GM12878 (cell line): ENCODE results near the gene OR51T1. TPM values are rescaled to one million over a fixed set of nuclear protein-coding genes. Genes with fewer than 3 reads are reported as not detected.

Source experiments
- ATAC-seq: fragments of 200-7000 bp; cut with Tn5 transposase; 3 replicates; pipeline ENCODE4 v1.9.1; 2020; ENCODE audit warnings: mild to moderate bottlenecking, moderate library complexity
- BruUV-seq: library from RNA; stranded (reverse); fragments of 400-500 nt; replicated peaks from 2 replicates; lab custom pipeline; 2021; lab: Mats Ljungman, UMichigan
- CTCF ChIA-PET: fragments of 300-600 bp; sonication (Branson Sonifier 250); formaldehyde crosslinking; extraction: SDS; loops from one replicate; lab custom pipeline; 2021; ENCODE audit warnings: inconsistent platforms; lab: Yijun Ruan, JAX
- POLR2A ChIA-PET: fragments of 350-600 bp; formaldehyde crosslinking; extraction: SDS; loops from one replicate; lab custom pipeline; 2021; ENCODE audit warnings: inconsistent platforms; lab: Charles Lee
- RAD21 ChIA-PET: fragments of 300-600 bp; sonication (Branson Sonifier 250); formaldehyde crosslinking; loops from one replicate; lab custom pipeline; 2023; ENCODE audit warnings: antibody characterized with exemption; ENCODE audit not compliant: unreplicated experiment; lab: Charles Lee
- SMC1A ChIA-PET: fragments of 300-600 bp; sonication (Branson Sonifier 250); formaldehyde crosslinking; loops from one replicate; lab custom pipeline; 2023; ENCODE audit not compliant: unreplicated experiment, uncharacterized antibody; lab: Charles Lee
- DNase-seq: peaks from one replicate; pipeline ENCODE4 v3.0.0-alpha.2; 2011; ENCODE audit warnings: low read depth, low spot score
- FAIRE-seq: peaks from 3 replicates; lab custom pipeline; 2011; peaks lifted over from hg19 to GRCh38; lab: Jason Lieb, UNC
- H2AFZ ChIP-seq: 2 replicates; pipeline ENCODE4 v1.6.0; 2011; ENCODE audit warnings: low read depth, low read length, control low read depth; ENCODE audit not compliant: control insufficient read depth
- H3K27ac ChIP-seq: 2 replicates; pipeline ENCODE4 v1.5.1; 2011; ENCODE audit warnings: control low read depth; ENCODE audit not compliant: control insufficient read depth, insufficient read depth
- H3K27me3 ChIP-seq, 2 experiments: replicated peaks in 1 of 2; 2 replicates each; pipeline versions ENCODE4 v1.6.0 to v1.6.1; 2011; ENCODE audit warnings: low read length in 1 of 2; ENCODE audit not compliant: control insufficient read depth in 2 of 2, insufficient read depth in 2 of 2
- H3K36me3 ChIP-seq, 2 experiments: 2 replicates each; pipeline ENCODE4 v1.5.1; 2011; ENCODE audit warnings: low read length in 1 of 2; ENCODE audit not compliant: control insufficient read depth in 2 of 2, insufficient read depth in 2 of 2
- H3K4me1 ChIP-seq: 2 replicates; pipeline ENCODE4 v1.6.1; 2011; ENCODE audit warnings: mild to moderate bottlenecking, low read length, moderate library complexity, mixed read lengths; ENCODE audit not compliant: control insufficient read depth, insufficient read depth
- H3K4me2 ChIP-seq: 2 replicates; pipeline ENCODE4 v1.6.0; 2011; ENCODE audit warnings: control low read depth; ENCODE audit not compliant: control insufficient read depth, insufficient read depth
- H3K4me3 ChIP-seq: fragments of 200-600 bp; sonication (generic); 2 replicates; pipeline ENCODE4 v1.5.1; 2016
- H3K79me2 ChIP-seq: 2 replicates; pipeline ENCODE4 v1.6.0; 2011; ENCODE audit warnings: low read length; ENCODE audit not compliant: control insufficient read depth, insufficient read depth
- H3K9ac ChIP-seq: 2 replicates; pipeline ENCODE4 v1.8.0; 2011; ENCODE audit warnings: low read length, control low read depth, mixed read lengths; ENCODE audit not compliant: control insufficient read depth, insufficient read depth
- H3K9me3 ChIP-seq: replicated peaks from 3 replicates; pipeline ENCODE4 v1.5.1; 2011; ENCODE audit warnings: mild to moderate bottlenecking, low read length; ENCODE audit not compliant: control insufficient read depth, insufficient read depth
- H4K20me1 ChIP-seq: 2 replicates; pipeline ENCODE4 v1.6.0; 2011; ENCODE audit not compliant: control insufficient read depth, insufficient read depth
- BCLAF1 ChIP-seq: fragments of 450-650 bp; IDR thresholded peaks from 2 replicates; pipeline ENCODE4 v1.6.1; 2017; ENCODE audit warnings: antibody characterized with exemption, mild to moderate bottlenecking, moderate library complexity
- ETV6 ChIP-seq, 2 experiments: fragments of 450-650 bp in 1 of 2; IDR thresholded peaks in 1 of 2; conservative IDR thresholded peaks in 1 of 2; 2 replicates each; pipeline ENCODE4 v1.6.1; 2014; ENCODE audit warnings: antibody characterized with exemption in 1 of 2, borderline replicate concordance in 1 of 2, low read depth in 1 of 2, mild to moderate bottlenecking in 1 of 2, moderate library complexity in 1 of 2
- EZH2 ChIP-seq: IDR thresholded peaks from 2 replicates; pipeline ENCODE4 v1.6.1; 2012; ENCODE audit warnings: low read depth, mild to moderate bottlenecking, control low read depth, inconsistent platforms, low read length, borderline replicate concordance; ENCODE audit not compliant: control insufficient read depth
- HCFC1 ChIP-seq: fragments of 150-350 bp; IDR thresholded peaks from 2 replicates; pipeline ENCODE4 v1.6.1; 2014; ENCODE audit warnings: low read length
- RELB ChIP-seq: fragments of 450-650 bp; IDR thresholded peaks from 2 replicates; pipeline ENCODE4 v1.6.1; 2017; ENCODE audit warnings: low read depth, mild to moderate bottlenecking, moderate library complexity
- SKIL ChIP-seq: fragments of 450-650 bp; IDR thresholded peaks from 2 replicates; pipeline ENCODE4 v1.6.1; 2017; ENCODE audit warnings: mild to moderate bottlenecking, low read depth, inconsistent platforms; ENCODE audit not compliant: poor library complexity, severe bottlenecking
- SMARCA5 ChIP-seq: fragments of 450-650 bp; IDR thresholded peaks from 2 replicates; pipeline ENCODE4 v1.6.1; 2017; ENCODE audit warnings: mild to moderate bottlenecking
- SREBF2 ChIP-seq: IDR thresholded peaks from 2 replicates; pipeline ENCODE4 v1.6.1; 2012; ENCODE audit warnings: mild to moderate bottlenecking, low read length
- TCF3 ChIP-seq: IDR thresholded peaks from 2 replicates; pipeline ENCODE4 v1.6.1; 2012; ENCODE audit warnings: low read depth, mild to moderate bottlenecking, low read length, borderline replicate concordance; ENCODE audit not compliant: insufficient read depth
- ZNF24 ChIP-seq: fragments of 450-650 bp; IDR thresholded peaks from 2 replicates; pipeline ENCODE4 v1.6.1; 2017; ENCODE audit warnings: antibody characterized with exemption, mild to moderate bottlenecking
- WGBS: methylation state at CpG from one replicate; pipeline ENCODE4 v1.1.6; 2016; ENCODE audit warnings: low lambda C conversion rate; ENCODE audit not compliant: insufficient replicate concordance, insufficient coverage; ENCODE audit errors: missing lambda C conversion rate; 5-methylcytosine and 5-hydroxymethylcytosine counted together
- in situ Hi-C: fragments of 300-500 bp; cut with MboI; formaldehyde crosslinking; loops from 9 replicates; pipeline ENCODE4 v1.14.3; 2018; ENCODE audit warnings: mixed read lengths
- intact Hi-C: fragments of 100-400 bp; cut with micrococcal nuclease; formaldehyde crosslinking; loops from one replicate; pipeline ENCODE4 v1.14.2; 2022; ENCODE audit not compliant: unreplicated experiment
- polyA plus RNA-seq, 11 experiments: library from polyadenylated mRNA; depleted of rRNA in 4 of 11; unstranded in 6 of 11; stranded (reverse) in 5 of 11; fragments of >200 nt; fragmentation: Nextera tagmentation in 4 of 11; fragmentation: Illumina TruSeq in 1 of 11; extraction: Ambion mirVana in 4 of 11; extraction: Trizol in 1 of 11; gene quantifications; 1 replicate in 1 of 11; 2 replicates in 10 of 11; pipeline versions ENCODE4 v1.2.1 to v1.2.3, GENCODE V29; 2011 to 2016; ENCODE audit warnings: inconsistent platforms in 2 of 11, missing spikeins in 2 of 11, low read depth in 1 of 11
- total RNA-seq, 4 experiments: library from RNA; depleted of rRNA in 3 of 4; stranded (reverse); fragments of >200 nt in 3 of 4; fragmentation: Illumina TruSeq in 1 of 4; extraction: Trizol in 1 of 4; gene quantifications; 2 replicates each; pipeline versions ENCODE4 v1.2.1 to v1.2.3, GENCODE V29; 2013 to 2021

OR51T1 gene
- total and polyA plus RNA-seq, 10 of the 15 experiments (the other 5 are each of a cell fraction or from before 2014, with no cell fraction given), result not detected

- TF ChIP-seq ETV6 (conservative IDR thresholded peaks at IDR 0.05 in 1 of 2, IDR thresholded peaks at IDR 0.05 in 1 of 2; ENCODE audit: borderline replicate concordance in 1 of 2, low read depth in 1 of 2) (no peak), EZH2 (no peak), HCFC1 (no peak), ZNF24 (no peak)
Observed at GRCh38 chr11:4862447-4863236, 19.1 kb upstream of the OR51T1 start (continued).

- DNase-seq (no peak), ATAC-seq (no peak), FAIRE-seq (no peak)
- Histone ChIP-seq H3K9ac (no peak overlapping the region), H3K9me3 (no peaks in the 10 kb centered on the region; the same call in 2 of the 3 replicates), H3K79me2 (no peaks in the 10 kb centered on the region), H3K4me2 (no peak overlapping the region), H3K27me3 (no peaks in the 10 kb centered on the region), H3K4me1 (no peaks in the 10 kb centered on the region), H3K36me3 (no peaks in the 10 kb centered on the region), H3K27ac (no peak overlapping the region), H3K4me3 (no peak overlapping the region), H4K20me1 (no peaks in the 10 kb centered on the region), H2AFZ (no peak overlapping the region)
- ChIA-PET SMC1A (no interaction called here), CTCF (interaction anchor here (1.1 kb wide), 1 partner anchor 39 kb away, joined by 3 read pairs; no protein-coding TSS in a partner anchor), POLR2A (no interaction called here), RAD21 (no interaction called here)
- in situ Hi-C loops (no loop called here), intact Hi-C loops (no loop called here)
- BruUV-seq, result no TSS peak
- WGBS, result 69% methylated on average over 4 of the region's 4 CpGs
- TF ChIP-seq BCLAF1, result no peak
- TF ChIP-seq TCF3, result no peak
- TF ChIP-seq SREBF2, result no peak
- TF ChIP-seq SKIL, result no peak
- no peak for TF ChIP-seq RELB
- TF ChIP-seq SMARCA5, result no peak
Observed at GRCh38 chr11:4863876-4864275, 17.8 kb upstream of the OR51T1 start.
